GM12872 (cell line): ENCODE data around the gene TRAIP.

ENCODE experiments used
- CTCF ChIP-seq: IDR thresholded peaks from 3 replicates; pipeline ENCODE4 v1.5.1; 2011; ENCODE audit warnings: low read depth, mild to moderate bottlenecking, low read length, moderate library complexity; ENCODE audit not compliant: insufficient read depth

The TRAIP gene

GRCh38 chr3:49840388-49840787 lies 16.0 kb downstream of the TRAIP start:
- TF ChIP-seq CTCF: no peak

- peak; percentile 83 for TF ChIP-seq CTCF
Observed at GRCh38 chr3:49839193-49839809, 17.1 kb downstream of the TRAIP start.

- no peak for TF ChIP-seq CTCF
Observed at GRCh38 chr3:49831341-49831740, 25.0 kb downstream of the TRAIP start.

- no peak for TF ChIP-seq CTCF
Observed at GRCh38 chr3:49826016-49826415, 30.3 kb downstream of the TRAIP start.

- TF ChIP-seq CTCF: no peak
Observed at GRCh38 chr3:49813497-49814174, 42.7 kb downstream of the TRAIP start, which contains the start of gene UBA7. Gene UBA7, minus strand, starts transcription at chr3:49813953. Its CDS starts 166 bp downstream, at chr3:49813787.

GRCh38 chr3:49812916-49813496 lies 43.4 kb downstream of the TRAIP start:
- no peak for TF ChIP-seq CTCF

GRCh38 chr3:49807431-49808114 lies 48.8 kb downstream of the TRAIP start:
- TF ChIP-seq CTCF: no peak
